ENCODE data around the gene SSBP3. TPM values are rescaled to one million over a fixed set of nuclear protein-coding genes. Genes with fewer than 3 reads are reported as not detected.

The SSBP3 gene
- total and polyA plus RNA-seq, 4 donors = 23.3 to 108 (median 66.3) TPM

- Histone ChIP-seq H3K36me3 (ENCODE audit: control insufficient read depth, insufficient read depth, low read length) (peaks cover 4% of the 10 kb centered on the region), H3K27ac (ENCODE audit: low read depth, low read length) (no peak overlapping the region), H3K9me3 (ENCODE audit: control insufficient read depth, insufficient read depth, low read length) (no peaks in the 10 kb centered on the region), H3K27me3 (ENCODE audit: control insufficient read depth, insufficient read depth, low read length) (no peaks in the 10 kb centered on the region), H3K4me3 (ENCODE audit: low read depth, low read length) (no peak overlapping the region), H3K4me1 (ENCODE audit: control insufficient read depth, insufficient read depth, low read length) (peaks cover 54% of the 10 kb centered on the region)
- no peak for DNase-seq (ENCODE audit: low read depth in 4 of 6, low spot score in 6 of 6)
- 94% methylated on average over 2 of the region's 6 CpGs for WGBS (ENCODE audit: insufficient coverage)
Observed at GRCh38 chr1:54340434-54340833, 65.8 kb downstream of the SSBP3 start.

- no peak overlapping the region for H3K27ac ChIP-seq (ENCODE audit: low read depth, low read length)
Observed at GRCh38 chr1:54339126-54339525, 67.1 kb downstream of the SSBP3 start.

DNA sequence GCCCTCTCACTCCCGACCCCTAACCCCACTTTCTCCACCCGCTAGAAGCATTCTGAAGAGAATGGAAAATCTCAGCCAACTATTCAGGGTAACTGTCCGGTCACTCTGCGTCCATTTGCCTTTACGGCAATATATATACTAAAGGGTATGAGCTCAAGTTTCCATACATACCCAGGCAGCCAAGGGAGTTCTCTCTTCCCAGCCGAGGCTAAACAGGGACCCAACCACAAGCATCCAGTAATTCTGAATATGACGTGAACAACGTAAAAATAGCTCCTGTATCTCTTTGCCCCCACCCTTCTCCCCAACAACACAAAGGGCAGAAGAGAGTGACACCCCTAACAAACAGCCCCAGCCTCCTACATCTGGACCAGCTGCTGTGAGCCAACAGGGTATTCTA is 67.7 kb downstream of the SSBP3 start:
- no peak overlapping the region for H3K27ac ChIP-seq (ENCODE audit: low read depth, low read length)
- no peak overlapping the region for H3K4me3 ChIP-seq (ENCODE audit: low read depth, low read length)
- peaks cover 62% of the 10 kb centered on the region for H3K4me1 ChIP-seq (ENCODE audit: control insufficient read depth, insufficient read depth, low read length)
- H3K27me3 ChIP-seq (ENCODE audit: control insufficient read depth, insufficient read depth, low read length) = no peaks in the 10 kb centered on the region
- peaks cover 4% of the 10 kb centered on the region for H3K36me3 ChIP-seq (ENCODE audit: control insufficient read depth, insufficient read depth, low read length)
- WGBS (ENCODE audit: insufficient coverage) = 86% methylated on average over 5 of the region's 8 CpGs
- H3K9me3 ChIP-seq (ENCODE audit: control insufficient read depth, insufficient read depth, low read length) = no peaks in the 10 kb centered on the region
- no peak for DNase-seq (ENCODE audit: low read depth in 4 of 6, low spot score in 6 of 6)

More at GRCh38 chr1:54339126-54339525, 67.1 kb downstream of the SSBP3 start:
- 71% methylated on average over 1 of the region's 2 CpGs for WGBS (ENCODE audit: insufficient coverage)
- no peak overlapping the region for H3K4me3 ChIP-seq (ENCODE audit: low read depth, low read length)
- H3K4me1 ChIP-seq (ENCODE audit: control insufficient read depth, insufficient read depth, low read length) = peaks cover 63% of the 10 kb centered on the region
- DNase-seq (ENCODE audit: low read depth in 4 of 6, low spot score in 6 of 6) = peak in 1 of 6 donors; percentile 49
- no peaks in the 10 kb centered on the region for H3K9me3 ChIP-seq (ENCODE audit: control insufficient read depth, insufficient read depth, low read length)
- H3K36me3 ChIP-seq (ENCODE audit: control insufficient read depth, insufficient read depth, low read length) = peaks cover 4% of the 10 kb centered on the region
- H3K27me3 ChIP-seq (ENCODE audit: control insufficient read depth, insufficient read depth, low read length) = no peaks in the 10 kb centered on the region

DNA sequence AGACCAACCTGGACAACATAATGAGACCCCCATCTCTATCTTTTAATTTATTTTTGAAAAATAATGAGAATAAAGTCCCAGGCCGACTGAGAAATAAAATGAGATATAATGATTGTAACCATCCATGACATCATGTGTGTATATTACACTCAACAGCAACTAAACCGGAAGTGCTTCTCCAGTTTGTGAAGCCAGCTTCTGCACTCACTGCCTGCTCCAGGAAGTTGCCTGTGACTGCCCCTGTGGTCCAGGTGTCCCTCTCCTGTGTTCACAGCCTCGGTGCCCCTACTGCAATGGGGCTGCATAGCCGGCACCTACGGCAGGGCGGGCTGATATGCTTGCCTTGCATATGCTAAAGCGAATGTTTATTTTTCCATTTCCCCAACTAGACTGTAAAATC is 68.3 kb downstream of the SSBP3 start:
- H3K36me3 ChIP-seq (ENCODE audit: control insufficient read depth, insufficient read depth, low read length) = peaks cover 4% of the 10 kb centered on the region
- H3K4me3 ChIP-seq (ENCODE audit: low read depth, low read length) = no peak overlapping the region
- H3K9me3 ChIP-seq (ENCODE audit: control insufficient read depth, insufficient read depth, low read length) = no peaks in the 10 kb centered on the region
- 93% methylated on average over 5 of the region's 7 CpGs for WGBS (ENCODE audit: insufficient coverage)
- no peak for DNase-seq (ENCODE audit: low read depth in 4 of 6, low spot score in 6 of 6)
- no peaks in the 10 kb centered on the region for H3K27me3 ChIP-seq (ENCODE audit: control insufficient read depth, insufficient read depth, low read length)
- H3K27ac ChIP-seq (ENCODE audit: low read depth, low read length) = no peak overlapping the region
- peaks cover 62% of the 10 kb centered on the region for H3K4me1 ChIP-seq (ENCODE audit: control insufficient read depth, insufficient read depth, low read length)

- Histone ChIP-seq H3K9me3 (ENCODE audit: control insufficient read depth, insufficient read depth, low read length) (no peaks in the 10 kb centered on the region), H3K4me3 (ENCODE audit: low read depth, low read length) (no peak overlapping the region), H3K4me1 (ENCODE audit: control insufficient read depth, insufficient read depth, low read length) (peaks cover 64% of the 10 kb centered on the region), H3K27me3 (ENCODE audit: control insufficient read depth, insufficient read depth, low read length) (no peaks in the 10 kb centered on the region), H3K36me3 (ENCODE audit: control insufficient read depth, insufficient read depth, low read length) (peaks cover 4% of the 10 kb centered on the region), H3K27ac (ENCODE audit: low read depth, low read length) (no peak overlapping the region)
- 98% methylated on average over 6 of the region's 7 CpGs for WGBS (ENCODE audit: insufficient coverage)
- no peak for DNase-seq (ENCODE audit: low read depth in 4 of 6, low spot score in 6 of 6)
Observed at GRCh38 chr1:54337034-54337433, 69.2 kb downstream of the SSBP3 start.

DNA sequence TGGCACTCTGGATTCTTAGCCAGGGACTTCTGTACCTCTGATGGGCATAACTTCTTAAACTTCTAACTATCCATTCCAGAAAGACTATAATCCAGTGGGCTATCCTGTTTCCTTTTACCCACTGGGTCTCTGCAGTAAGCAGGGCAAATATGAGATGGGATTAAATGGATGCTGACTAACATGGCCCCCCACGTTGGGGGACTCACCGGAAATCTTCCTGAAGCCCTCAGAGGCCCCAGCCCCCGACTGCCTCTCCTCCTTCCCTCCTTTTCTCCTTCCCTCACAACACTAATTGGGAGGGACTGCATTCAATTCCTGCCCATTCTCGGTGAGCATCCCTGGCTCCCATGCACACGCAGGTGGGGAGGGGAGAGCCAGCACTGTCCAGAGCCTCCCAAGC is 70.1 kb downstream of the SSBP3 start:
- Histone ChIP-seq H3K36me3 (ENCODE audit: control insufficient read depth, insufficient read depth, low read length) (peaks cover 4% of the 10 kb centered on the region), H3K27me3 (ENCODE audit: control insufficient read depth, insufficient read depth, low read length) (no peaks in the 10 kb centered on the region), H3K4me1 (ENCODE audit: control insufficient read depth, insufficient read depth, low read length) (peaks cover 65% of the 10 kb centered on the region), H3K9me3 (ENCODE audit: control insufficient read depth, insufficient read depth, low read length) (no peaks in the 10 kb centered on the region), H3K27ac (ENCODE audit: low read depth, low read length) (peak overlapping the region; percentile 81), H3K4me3 (ENCODE audit: low read depth, low read length) (no peak overlapping the region)
- WGBS (ENCODE audit: insufficient coverage) = 46% methylated on average over 2 of the region's 5 CpGs
- no peak for DNase-seq (ENCODE audit: low read depth in 4 of 6, low spot score in 6 of 6)

GRCh38 chr1:54335755-54336108 is 70.5 kb downstream of the SSBP3 start:
- H3K4me1 ChIP-seq (ENCODE audit: control insufficient read depth, insufficient read depth, low read length) = peaks cover 63% of the 10 kb centered on the region
- 67% methylated on average over 7 of the region's 7 CpGs for WGBS (ENCODE audit: insufficient coverage)
- peaks cover 4% of the 10 kb centered on the region for H3K36me3 ChIP-seq (ENCODE audit: control insufficient read depth, insufficient read depth, low read length)
- peak in 1 of 6 donors; percentile 59 for DNase-seq (ENCODE audit: low read depth in 4 of 6, low spot score in 6 of 6)
- no peak overlapping the region for H3K4me3 ChIP-seq (ENCODE audit: low read depth, low read length)
- peak overlapping the region; percentile 81 for H3K27ac ChIP-seq (ENCODE audit: low read depth, low read length)
- no peaks in the 10 kb centered on the region for H3K9me3 ChIP-seq (ENCODE audit: control insufficient read depth, insufficient read depth, low read length)
- no peaks in the 10 kb centered on the region for H3K27me3 ChIP-seq (ENCODE audit: control insufficient read depth, insufficient read depth, low read length)

- peaks cover 63% of the 10 kb centered on the region for H3K4me1 ChIP-seq (ENCODE audit: control insufficient read depth, insufficient read depth, low read length)
- peak in 1 of 6 donors; percentile 67 for DNase-seq (ENCODE audit: low read depth in 4 of 6, low spot score in 6 of 6)
- no peaks in the 10 kb centered on the region for H3K9me3 ChIP-seq (ENCODE audit: control insufficient read depth, insufficient read depth, low read length)
- no peaks in the 10 kb centered on the region for H3K27me3 ChIP-seq (ENCODE audit: control insufficient read depth, insufficient read depth, low read length)
- peaks cover 4% of the 10 kb centered on the region for H3K36me3 ChIP-seq (ENCODE audit: control insufficient read depth, insufficient read depth, low read length)
- 43% methylated on average over 11 of the region's 13 CpGs for WGBS (ENCODE audit: insufficient coverage)
- no peak overlapping the region for H3K4me3 ChIP-seq (ENCODE audit: low read depth, low read length)
- peak overlapping the region; percentile 81 for H3K27ac ChIP-seq (ENCODE audit: low read depth, low read length)
Observed at GRCh38 chr1:54335011-54335754, 71.0 kb downstream of the SSBP3 start.

GRCh38 chr1:54332781-54333585 is 73.2 kb downstream of the SSBP3 start:
- no peaks in the 10 kb centered on the region for H3K27me3 ChIP-seq (ENCODE audit: control insufficient read depth, insufficient read depth, low read length)
- WGBS (ENCODE audit: insufficient coverage) = 70% methylated on average over 19 of the region's 21 CpGs
- peaks cover 82% of the 10 kb centered on the region for H3K4me1 ChIP-seq (ENCODE audit: control insufficient read depth, insufficient read depth, low read length)
- DNase-seq (ENCODE audit: low read depth in 4 of 6, low spot score in 6 of 6) = peak in 1 of 6 donors; percentile 43
- peaks cover 6% of the 10 kb centered on the region for H3K36me3 ChIP-seq (ENCODE audit: control insufficient read depth, insufficient read depth, low read length)
- H3K9me3 ChIP-seq (ENCODE audit: control insufficient read depth, insufficient read depth, low read length) = no peaks in the 10 kb centered on the region
- no peak overlapping the region for H3K27ac ChIP-seq (ENCODE audit: low read depth, low read length)
- H3K4me3 ChIP-seq (ENCODE audit: low read depth, low read length) = no peak overlapping the region

Data from spinal cord (tissue), 10 donors.